ENCODE results near the gene DSTN.

GRCh38 chr20:17557675-17558006 is 12.2 kb upstream of the DSTN start:
- TF ChIP-seq CTCF (IDR thresholded peaks at IDR 0.05; ENCODE audit: insufficient read depth, low read length) (no peak), REST (IDR thresholded peaks at IDR 0.05; ENCODE audit: insufficient replicate concordance, low read depth) (no peak), POLR2AphosphoS5 (IDR thresholded peaks at IDR 0.05; ENCODE audit: low read depth) (no peak), GABPA (IDR thresholded peaks at IDR 0.05; ENCODE audit: low read depth) (no peak), SPI1 (IDR thresholded peaks at IDR 0.05; ENCODE audit: borderline replicate concordance, low read depth) (no peak)

All from HL-60 (cell line).